HG02571 (cell line): ENCODE measurements around the gene ZSCAN10.
"Not testable (repeated sequence)": the region's sequence is repeated elsewhere in the genome, so short reads cannot be mapped to it uniquely, and the experiment has no call there.

Experiments used
- ATAC-seq: cut with Tn5 transposase; IDR thresholded peaks from one replicate; pipeline ENCODE4 v1.9.1; 2021; ENCODE audit warnings: mild to moderate bottlenecking, moderate library complexity; ENCODE audit not compliant: unreplicated experiment

ZSCAN10 gene

GRCh38 chr16:3086596-3087242 lies 12.4 kb downstream of the ZSCAN10 start:
- ATAC-seq = no peak

- no peak for ATAC-seq
These were observed 13.1 kb downstream of the ZSCAN10 start for GRCh38 chr16:3085868-3086595.

GRCh38 chr16:3084969-3085670 lies 14.0 kb downstream of the ZSCAN10 start:
- ATAC-seq = no peak

- ATAC-seq = no peak
These were observed 14.6 kb downstream of the ZSCAN10 start for GRCh38 chr16:3084491-3084890.

GRCh38 chr16:3083408-3083807 lies 15.7 kb downstream of the ZSCAN10 start:
- ATAC-seq = not testable (repeated sequence)

GRCh38 chr16:3081957-3082356 lies 17.1 kb downstream of the ZSCAN10 start:
- not testable (repeated sequence) for ATAC-seq

GRCh38 chr16:3080024-3080423 lies 19.1 kb downstream of the ZSCAN10 start:
- ATAC-seq = no peak

- ATAC-seq = no peak
These were observed 22.5 kb downstream of the ZSCAN10 start for GRCh38 chr16:3076577-3076976.

GRCh38 chr16:3075946-3076345 lies 23.1 kb downstream of the ZSCAN10 start:
- not testable (repeated sequence) for ATAC-seq

GRCh38 chr16:3075523-3075915 lies 23.6 kb downstream of the ZSCAN10 start:
- ATAC-seq = no peak

GRCh38 chr16:3074860-3075522 lies 24.1 kb downstream of the ZSCAN10 start:
- ATAC-seq = no peak

GRCh38 chr16:3073448-3073847 lies 25.6 kb downstream of the ZSCAN10 start:
- no peak for ATAC-seq

GRCh38 chr16:3072576-3073263 lies 26.4 kb downstream of the ZSCAN10 start:
- not testable (repeated sequence) for ATAC-seq

- ATAC-seq = not testable (repeated sequence)
These were observed 26.9 kb downstream of the ZSCAN10 start for GRCh38 chr16:3072148-3072547.

- no peak for ATAC-seq
These were observed 27.4 kb downstream of the ZSCAN10 start for GRCh38 chr16:3071655-3072054.

- ATAC-seq = no peak
These were observed 28.4 kb downstream of the ZSCAN10 start for GRCh38 chr16:3070608-3071111.

- ATAC-seq = not testable (repeated sequence)
These were observed 29.9 kb downstream of the ZSCAN10 start for GRCh38 chr16:3069146-3069545.

GRCh38 chr16:3068487-3068886 lies 30.6 kb downstream of the ZSCAN10 start:
- no peak for ATAC-seq

- ATAC-seq = no peak
These were observed 32.7 kb downstream of the ZSCAN10 start for GRCh38 chr16:3066440-3066748.

GRCh38 chr16:3065742-3066439 lies 33.2 kb downstream of the ZSCAN10 start:
- ATAC-seq = no peak
